GM12873 (cell line): ENCODE measurements around the gene TTC21B.

Experiments
- CTCF ChIP-seq: IDR thresholded peaks from 2 replicates; pipeline ENCODE4 v1.5.1; 2012; ENCODE audit warnings: low read depth, mild to moderate bottlenecking, moderate library complexity, low read length, control low read depth; ENCODE audit not compliant: insufficient read depth; ENCODE audit errors: missing control alignments

Gene TTC21B

DNA sequence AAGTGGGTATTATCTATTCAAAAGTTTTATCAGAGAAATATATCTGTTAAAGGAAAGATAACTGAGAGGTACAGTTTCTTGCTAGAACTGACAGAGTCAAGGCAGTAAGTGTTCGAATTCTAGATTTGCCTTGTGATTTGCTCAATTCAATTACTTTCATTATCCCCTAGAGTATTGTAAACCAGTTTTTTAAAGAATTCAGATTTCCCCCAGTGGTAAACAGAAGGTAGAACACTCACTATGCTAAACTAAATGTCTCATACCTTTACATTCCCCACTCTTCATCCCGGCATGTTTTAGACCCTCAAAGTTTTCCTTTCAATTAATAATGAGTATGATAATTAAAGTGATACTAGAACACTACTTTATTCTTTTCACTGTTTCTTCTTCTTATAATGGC lies 28.6 kb downstream of the TTC21B start:
- no peak for TF ChIP-seq CTCF

DNA sequence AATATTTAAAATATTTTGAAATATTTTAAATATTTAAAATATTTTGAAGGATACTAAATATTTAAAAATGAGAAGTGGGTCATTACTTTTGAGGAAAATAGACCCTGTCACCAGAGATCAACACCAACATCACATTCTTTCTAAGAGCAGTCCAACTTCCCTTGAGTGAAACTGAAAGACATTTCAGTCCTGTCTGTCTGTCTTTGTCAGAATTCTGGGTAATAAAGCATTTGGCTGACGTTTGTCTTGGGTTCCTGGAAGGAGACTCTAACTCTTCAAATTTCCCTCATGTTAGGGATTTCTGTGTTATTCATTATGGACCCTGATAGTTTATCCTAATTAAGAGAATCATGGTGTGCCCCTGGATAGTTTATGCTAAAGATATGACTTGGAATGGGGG lies 32.8 kb downstream of the TTC21B start:
- TF ChIP-seq CTCF: no peak

- no peak for TF ChIP-seq CTCF
Measured at GRCh38 chr2:165913636-165914035, 39.9 kb downstream of the TTC21B start.

- TF ChIP-seq CTCF: no peak
Measured at GRCh38 chr2:165911981-165912380, 41.6 kb downstream of the TTC21B start.

DNA sequence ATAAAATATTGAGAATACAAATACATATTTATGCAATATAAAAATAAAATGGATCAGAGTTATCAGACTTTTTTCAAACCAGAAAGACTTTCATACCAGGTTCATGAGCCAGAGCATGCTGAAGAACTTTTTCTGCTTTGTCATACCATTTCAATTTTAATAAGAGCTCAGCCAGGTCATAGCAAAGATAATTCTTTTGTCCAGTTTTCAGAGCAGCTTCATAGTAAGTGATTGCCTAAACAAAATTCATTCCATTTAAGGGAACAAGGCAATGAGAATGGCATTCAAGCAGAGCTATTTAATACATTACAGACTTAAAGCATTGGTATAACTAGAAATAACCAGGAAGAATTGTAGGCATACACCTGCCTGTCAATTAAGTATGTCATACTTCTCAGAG lies 42.3 kb downstream of the TTC21B start:
- TF ChIP-seq CTCF: no peak

DNA sequence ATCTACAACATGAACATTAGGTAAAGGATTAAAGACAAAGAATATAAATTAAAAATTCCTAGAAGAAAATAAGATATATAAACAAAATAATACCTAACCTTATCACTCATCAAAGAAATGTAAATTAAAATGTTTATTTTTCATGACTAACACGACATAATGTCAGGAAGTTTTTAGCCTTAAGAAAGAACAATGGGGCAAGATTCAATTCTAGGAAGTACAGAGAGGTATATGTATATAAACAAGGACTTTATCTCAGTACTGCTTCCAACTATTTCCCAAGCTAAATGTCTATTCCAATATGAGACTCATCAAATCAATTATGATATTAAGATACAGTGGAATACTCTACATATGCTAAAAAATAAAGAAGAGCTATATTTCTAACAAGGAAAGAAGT lies 44.1 kb downstream of the TTC21B start:
- no peak for TF ChIP-seq CTCF

DNA sequence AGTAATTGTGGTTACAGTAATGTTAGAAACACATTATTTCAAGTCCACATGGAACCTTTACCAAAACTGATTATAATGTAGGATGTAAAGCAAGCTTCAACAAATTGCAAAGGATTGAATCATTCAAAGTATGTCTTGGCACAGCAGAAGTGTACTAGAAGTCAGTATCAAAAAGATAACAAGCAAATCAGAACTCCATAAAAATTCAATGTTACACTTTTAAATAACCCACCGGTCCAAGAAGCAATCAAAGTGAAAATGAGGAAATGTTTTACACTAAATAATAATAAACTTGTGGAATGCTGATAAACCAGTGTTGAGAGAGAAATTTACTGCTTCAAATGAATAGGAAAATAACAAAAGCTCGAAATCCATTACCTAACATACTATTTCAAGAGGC lies 47.7 kb downstream of the TTC21B start:
- TF ChIP-seq CTCF: no peak

GRCh38 chr2:165905269-165905668 lies 48.3 kb downstream of the TTC21B start:
- TF ChIP-seq CTCF: no peak
